ENCODE measurements around the gene ABCB8.
"Not testable (repeated sequence)": the region's sequence is repeated elsewhere in the genome, so short reads cannot be mapped to it uniquely, and the experiment has no call there.

The ABCB8 gene

DNA sequence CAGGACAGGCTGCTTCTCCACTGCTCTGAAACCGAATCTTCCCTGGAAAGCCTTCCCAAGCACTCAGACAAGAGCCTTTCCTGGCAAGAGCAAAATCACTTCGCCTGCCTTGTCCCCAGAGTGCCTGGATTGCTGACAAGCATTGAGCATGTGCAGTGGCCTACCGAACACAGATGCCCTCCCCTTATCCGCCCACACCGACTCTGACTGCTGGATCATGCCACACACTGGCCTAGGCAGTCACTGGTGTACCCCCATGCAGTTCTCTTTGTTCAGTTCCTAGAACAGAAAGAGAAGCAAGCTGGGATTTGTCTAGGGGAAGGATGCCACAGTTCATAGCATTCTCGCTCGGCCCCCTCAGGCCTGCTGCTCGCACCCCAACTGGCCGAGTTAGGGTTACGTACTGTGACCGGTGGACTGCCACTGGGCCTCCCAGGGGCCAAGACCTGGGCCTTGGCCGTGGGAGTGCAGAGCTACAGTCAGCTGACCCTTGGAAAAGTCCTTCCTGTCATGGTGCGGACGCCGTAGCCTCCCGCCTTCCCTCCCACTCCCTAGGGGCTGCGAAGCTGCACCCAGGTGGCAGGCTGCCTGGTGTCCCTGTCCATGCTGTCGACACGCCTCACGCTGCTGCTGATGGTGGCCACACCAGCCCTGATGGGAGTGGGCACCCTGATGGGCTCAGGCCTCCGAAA, 6.9 kb downstream of the ABCB8 start:
- DNase-seq (ENCODE audit: low read depth in 2 of 2), result no peak

DNA sequence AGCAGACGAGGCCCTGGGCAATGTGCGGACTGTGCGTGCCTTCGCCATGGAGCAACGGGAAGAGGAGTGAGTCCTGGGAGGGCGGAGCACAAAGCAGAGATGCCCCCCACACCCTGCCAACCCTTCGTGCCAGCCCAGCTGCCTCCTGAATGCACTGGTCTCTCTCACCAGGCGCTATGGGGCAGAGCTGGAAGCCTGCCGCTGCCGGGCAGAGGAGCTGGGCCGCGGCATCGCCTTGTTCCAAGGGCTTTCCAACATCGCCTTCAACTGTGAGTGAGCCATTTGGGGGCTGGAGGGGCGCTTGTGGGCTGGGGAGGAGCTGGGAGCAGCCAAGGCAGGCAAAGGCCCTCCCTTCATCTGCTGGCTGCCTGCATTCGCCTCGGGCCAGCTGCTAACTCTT, 7.7 kb downstream of the ABCB8 start:
- DNase-seq (ENCODE audit: low read depth in 2 of 2), result no peak

DNA sequence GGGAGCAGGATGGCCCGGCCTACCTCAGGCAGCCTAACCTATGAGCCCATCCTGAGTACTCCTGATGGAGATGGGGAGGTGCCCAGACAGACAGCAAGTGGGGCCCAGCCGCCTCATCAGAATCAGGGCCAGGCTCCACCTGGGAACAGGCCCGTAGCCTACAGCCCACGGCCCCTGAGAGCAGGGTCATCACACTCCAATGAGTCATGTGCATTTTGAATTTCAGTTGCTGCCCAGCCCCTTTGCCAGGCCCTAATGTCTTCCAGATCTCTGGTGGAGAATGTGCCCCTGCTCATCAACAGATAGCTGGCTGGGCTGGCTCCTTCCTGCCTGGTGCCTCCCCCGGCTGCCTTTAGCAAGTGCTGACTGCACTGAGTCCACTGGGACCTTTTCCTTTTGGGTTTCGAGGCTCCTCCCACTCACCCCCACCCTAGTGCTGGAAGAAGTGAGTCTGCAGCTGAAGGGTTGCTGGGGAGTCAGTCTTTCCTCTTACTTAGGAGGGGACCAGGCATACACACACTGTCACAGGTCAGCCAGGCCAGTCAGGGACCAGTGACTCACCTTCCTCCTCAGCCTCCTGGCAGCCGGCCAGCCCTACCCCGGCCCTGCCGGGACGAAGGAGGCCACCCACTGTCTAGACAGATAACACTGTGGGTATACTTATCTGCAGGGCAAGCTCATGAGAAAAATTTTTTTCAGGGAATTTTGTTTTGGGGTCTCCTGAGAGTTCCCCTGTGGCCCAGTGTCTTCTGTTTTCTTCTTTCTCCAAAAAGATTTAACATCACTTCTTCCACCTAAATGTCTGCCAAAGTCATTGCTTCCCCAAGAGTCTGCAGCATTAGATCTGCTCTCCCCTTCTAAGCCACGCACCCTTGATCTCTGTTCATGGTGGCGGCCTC, 10.9 kb downstream of the ABCB8 start:
- peak in 1 of 2 donors; percentile 25 for DNase-seq (ENCODE audit: low read depth in 2 of 2)

DNA sequence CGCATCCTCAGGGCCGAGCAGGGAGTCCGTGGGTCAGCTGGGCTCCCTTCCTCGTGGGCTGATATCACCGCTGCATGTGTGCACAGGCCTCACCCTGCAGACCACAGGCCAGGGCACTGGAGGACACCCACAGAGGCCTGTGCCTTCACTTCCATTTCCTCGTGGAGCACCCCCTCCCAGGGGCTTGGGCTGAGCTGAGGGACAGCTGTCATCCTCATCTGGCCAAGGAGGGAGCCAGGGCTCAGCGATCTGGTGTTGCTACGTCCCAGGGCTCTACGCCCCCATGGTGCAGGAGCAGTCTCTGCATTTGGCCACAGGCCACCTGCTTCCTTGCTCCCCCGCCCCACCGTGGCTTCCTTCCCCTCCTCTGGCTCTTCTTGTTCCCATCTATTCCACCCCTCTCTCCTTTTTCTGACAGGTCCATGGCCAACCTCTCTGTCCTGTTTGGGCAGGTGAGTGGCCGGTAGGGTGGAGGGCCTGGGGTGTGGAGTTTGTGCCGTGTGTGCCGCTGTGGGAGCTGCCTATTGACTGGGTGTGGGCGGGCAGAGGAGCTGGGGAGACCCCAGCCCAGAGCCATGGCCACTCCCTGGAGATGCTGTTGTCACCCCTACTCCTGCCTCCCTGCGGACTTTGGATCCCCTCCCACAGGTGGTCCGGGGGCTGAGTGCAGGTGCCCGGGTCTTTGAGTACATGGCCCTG, 11.7 kb downstream of the ABCB8 start:
- DNase-seq (ENCODE audit: low read depth in 2 of 2), result no peak

DNA sequence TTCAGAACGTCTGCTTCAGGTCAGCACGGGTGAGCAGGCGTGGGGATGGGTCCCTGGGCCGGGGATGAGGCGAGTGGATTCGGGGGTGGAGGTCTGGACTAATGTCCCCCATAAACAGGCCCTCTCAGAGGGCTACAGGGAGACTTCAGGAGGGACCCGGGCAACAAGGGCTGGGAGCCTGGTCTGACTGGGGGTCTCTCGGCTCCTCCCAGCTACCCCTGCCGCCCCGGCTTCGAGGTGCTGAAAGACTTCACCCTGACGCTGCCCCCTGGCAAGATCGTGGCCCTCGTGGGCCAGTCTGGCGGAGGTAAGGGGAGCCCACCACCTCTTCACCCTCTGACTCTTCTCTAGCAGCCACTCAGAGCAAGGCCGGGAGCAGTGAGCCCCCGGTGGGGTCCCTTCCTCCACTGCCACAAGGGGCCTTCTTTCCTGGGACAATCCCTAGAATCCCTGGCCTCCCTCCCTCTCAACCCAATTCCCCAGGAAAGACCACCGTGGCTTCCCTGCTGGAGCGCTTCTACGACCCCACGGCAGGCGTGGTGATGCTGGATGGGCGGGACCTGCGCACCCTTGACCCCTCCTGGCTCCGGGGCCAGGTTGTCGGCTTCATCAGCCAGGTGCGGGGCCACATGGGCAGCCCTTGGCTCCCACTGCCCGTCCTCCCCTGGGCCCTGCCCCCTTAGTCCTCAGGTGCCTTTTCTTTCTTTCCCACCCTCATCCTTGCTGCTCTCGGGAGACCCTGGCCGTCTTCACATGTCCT, 12.5 kb downstream of the ABCB8 start:
- no peak for DNase-seq (ENCODE audit: low read depth in 2 of 2)

DNA sequence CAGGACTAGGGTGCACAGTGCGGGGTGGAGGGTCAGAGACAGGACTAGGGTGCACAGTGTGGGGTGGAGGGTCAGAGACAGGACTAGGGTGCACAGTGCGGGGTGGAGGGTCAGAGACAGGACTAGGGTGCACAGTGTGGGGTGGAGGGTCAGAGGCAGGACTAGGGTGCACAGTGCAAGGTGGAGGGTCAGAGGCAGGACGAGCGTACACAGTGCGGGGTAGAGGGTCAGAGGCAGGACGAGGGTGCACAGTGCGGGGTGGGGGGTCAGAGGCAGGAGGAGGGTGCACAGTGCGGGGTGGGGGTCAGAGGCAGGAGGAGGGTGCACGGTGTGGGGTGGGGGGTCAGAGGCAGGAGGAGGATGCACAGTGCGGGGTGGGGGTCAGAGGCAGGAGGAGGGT, 15.2 kb downstream of the ABCB8 start:
- DNase-seq (ENCODE audit: low read depth in 2 of 2), result not testable (repeated sequence)

DNA sequence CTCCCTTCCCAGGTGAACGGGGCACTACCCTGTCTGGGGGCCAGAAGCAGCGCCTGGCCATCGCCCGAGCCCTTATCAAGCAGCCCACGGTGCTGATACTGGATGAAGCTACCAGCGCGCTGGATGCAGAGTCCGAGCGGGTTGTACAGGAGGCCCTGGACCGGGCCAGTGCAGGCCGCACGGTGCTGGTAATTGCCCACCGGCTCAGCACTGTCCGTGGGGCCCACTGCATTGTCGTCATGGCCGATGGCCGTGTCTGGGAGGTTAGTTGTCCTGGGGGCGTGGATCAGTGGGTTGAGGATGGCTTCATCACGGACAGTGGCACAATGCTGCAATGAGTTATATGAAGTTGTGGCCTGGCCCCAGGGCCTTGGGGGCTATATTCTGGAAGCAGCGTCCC, 15.7 kb downstream of the ABCB8 start:
- DNase-seq (ENCODE audit: low read depth in 2 of 2), result no peak

DNA sequence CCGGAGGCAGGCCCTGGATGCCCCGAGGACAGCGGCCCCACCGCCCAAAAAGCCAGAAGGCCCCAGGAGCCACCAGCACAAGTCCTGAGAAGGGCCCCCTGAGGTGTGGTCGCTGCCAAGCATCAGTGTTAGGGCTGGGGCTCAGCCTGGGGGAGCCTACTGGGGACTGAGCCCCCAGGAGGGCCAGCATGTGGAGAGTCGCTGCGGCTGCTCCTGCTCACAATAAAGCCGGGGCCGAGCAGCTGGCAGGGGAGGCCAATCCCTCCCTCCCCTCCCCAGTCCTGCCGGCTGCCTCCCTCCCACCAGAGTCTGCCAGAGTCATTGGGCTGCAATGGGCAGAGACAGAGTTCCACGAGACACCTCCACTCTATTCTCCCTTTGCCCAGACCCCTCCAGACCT, 17.0 kb downstream of the ABCB8 start:
- no peak for DNase-seq (ENCODE audit: low read depth in 2 of 2)

DNA sequence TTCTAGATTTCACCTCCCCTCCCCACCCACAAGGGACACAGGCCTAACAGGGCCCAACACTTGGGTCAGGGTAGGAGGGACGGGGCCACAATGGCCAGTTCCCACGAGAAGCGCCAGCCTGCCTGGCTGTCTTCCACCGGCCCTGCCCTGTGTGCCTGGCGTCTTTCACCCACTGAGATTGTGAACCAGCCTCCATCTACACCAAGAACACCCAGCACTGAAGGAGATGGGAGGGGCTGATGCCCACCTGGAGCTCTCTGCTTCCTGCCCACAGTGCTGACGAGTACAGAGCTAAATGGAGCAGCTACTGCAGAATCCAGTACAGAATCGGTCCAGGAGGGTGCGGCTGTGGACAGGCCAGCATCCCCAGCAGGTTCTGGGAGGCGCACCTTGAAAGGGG, 17.7 kb downstream of the ABCB8 start:
- no peak for DNase-seq (ENCODE audit: low read depth in 2 of 2)

DNA sequence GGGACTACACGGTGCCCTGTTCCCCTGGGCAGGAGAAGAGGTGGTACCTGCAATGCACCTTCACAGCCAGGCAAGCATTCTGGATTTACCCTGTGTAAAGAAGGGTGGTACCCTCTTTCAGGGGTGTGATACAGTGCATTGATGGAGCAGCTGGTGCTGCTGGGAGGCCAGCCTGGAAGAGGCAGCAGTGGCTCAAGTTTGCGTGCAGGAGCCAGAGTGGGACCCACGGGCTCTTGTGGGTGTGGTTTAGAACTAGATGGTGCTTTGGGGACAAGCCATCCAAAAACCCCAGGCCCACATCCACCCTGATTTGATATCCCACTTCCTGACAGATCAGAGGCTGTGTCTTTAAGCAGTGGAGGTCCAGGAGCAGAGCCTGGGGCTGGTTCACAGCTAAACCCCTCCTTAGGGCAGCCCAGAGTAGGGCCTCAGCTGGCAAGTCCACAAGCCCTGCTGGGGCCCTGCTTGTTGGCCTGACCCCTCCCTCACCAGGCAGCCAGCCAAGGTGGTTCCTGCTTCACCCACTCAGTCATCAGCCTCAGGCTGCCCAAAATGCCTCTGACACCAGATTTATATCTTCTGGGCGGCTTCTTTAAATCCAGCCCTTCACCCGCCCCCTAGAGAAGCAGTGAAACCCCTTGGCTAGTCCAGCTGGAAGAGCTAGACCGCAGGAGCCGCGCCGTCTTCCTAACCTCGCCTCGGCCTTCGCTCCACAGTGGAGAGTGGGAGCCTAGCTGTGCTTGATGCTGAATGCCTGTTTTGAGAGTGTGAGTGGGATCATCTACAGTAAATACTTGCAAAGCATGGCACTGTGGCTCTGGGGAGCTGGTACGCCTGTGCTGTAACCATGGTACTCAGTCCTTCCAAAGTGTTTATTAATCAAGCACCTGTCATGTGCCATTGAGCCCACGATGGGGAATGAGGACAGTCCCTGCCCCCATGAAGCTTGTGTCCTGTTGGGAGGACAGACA, 18.6 kb downstream of the ABCB8 start:
- no peak for DNase-seq (ENCODE audit: low read depth in 2 of 2)

DNA sequence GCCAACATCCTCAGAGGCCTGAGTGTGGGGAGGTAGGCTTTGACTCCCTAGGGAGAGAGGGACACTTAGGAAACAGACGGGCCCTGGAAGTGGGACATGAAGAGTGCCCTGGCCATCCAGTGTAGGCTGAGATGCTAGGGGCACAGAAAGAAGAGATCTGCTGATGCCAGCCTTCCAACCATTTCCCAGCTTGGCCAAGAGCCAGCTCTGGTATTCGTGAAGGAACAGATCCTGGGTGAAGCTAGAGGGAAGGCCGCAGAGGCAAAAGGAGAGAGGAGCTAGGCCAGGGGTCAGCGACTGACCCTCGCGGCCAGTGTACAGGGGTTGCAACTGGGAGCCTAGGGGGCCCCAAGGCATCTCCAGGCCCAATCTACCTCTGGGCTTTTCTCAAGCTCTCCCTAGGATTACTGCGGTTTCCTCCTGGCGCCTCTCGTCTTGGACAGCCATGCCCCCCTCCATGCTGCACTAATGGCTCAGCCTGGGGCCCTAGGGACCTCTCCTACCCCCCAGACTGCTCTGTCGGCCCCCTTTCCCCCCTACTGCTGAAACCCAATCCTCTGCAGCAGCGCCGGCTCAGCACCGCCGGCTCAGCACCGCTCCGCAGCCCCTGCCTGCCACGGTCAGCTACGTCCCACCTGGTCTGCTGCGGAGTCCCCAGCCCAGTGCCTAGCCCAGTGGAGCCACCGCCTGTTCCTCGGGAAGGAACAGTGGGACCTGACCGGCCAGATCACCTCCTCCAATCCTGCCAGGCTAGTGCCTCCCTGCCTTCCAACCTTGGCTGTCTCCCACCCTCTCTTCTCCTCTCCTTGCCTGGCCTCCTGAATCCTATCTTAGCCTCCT, 19.9 kb downstream of the ABCB8 start, which contains the start of gene ASIC3:
Gene ASIC3, plus strand, starts transcription at position 556 of the 840 bp plus-strand sequence. CDS start 355 bp downstream, outside the sequence.
- no peak for DNase-seq (ENCODE audit: low read depth in 2 of 2)

DNA sequence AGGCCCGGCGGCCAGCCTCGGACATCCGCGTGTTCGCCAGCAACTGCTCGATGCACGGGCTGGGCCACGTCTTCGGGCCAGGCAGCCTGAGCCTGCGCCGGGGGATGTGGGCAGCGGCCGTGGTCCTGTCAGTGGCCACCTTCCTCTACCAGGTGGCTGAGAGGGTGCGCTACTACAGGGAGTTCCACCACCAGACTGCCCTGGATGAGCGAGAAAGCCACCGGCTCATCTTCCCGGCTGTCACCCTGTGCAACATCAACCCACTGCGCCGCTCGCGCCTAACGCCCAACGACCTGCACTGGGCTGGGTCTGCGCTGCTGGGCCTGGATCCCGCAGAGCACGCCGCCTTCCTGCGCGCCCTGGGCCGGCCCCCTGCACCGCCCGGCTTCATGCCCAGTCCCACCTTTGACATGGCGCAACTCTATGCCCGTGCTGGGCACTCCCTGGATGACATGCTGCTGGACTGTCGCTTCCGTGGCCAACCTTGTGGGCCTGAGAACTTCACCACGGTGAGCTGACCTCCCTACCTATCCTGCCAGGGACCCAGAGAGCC, 20.7 kb downstream of the ABCB8 start:
- no peak for DNase-seq (ENCODE audit: low read depth in 2 of 2)

DNA sequence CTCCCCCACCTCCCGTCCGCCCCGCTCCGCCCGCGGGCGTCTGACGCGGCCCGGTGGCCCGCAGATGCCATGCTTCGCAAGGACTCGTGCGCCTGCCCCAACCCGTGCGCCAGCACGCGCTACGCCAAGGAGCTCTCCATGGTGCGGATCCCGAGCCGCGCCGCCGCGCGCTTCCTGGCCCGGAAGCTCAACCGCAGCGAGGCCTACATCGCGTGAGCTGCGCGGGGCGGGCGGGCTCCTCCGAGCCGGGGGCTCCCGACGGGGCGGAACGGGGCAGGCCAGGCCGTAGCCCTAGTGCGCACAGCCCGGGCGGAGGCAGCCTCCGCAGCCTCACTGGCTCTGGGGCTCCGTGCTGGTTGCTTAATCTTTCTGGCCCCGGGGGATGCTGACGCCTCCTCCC, 22.9 kb downstream of the ABCB8 start:
- no peak for DNase-seq (ENCODE audit: low read depth in 2 of 2)

DNA sequence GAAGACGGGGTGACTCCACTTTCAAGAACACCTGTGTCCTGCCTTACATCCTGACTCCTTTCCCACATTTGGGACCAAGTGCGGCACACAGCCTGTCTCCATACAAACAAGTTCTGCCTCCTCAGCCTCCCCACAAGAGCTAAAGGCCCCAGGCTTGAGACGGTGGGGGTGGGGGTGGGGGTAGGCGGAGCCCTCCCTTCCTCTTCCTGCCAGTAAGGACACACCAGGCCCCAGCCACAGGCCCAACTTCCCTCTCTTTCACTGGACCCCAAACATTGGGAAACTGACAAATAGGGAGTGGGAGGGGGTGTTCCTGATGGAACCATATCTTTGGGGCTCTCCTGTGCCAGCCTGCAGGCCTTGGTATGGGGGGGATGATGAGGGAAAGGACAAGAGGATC, 24.8 kb downstream of the ABCB8 start:
- DNase-seq (ENCODE audit: low read depth in 2 of 2), result no peak

DNA sequence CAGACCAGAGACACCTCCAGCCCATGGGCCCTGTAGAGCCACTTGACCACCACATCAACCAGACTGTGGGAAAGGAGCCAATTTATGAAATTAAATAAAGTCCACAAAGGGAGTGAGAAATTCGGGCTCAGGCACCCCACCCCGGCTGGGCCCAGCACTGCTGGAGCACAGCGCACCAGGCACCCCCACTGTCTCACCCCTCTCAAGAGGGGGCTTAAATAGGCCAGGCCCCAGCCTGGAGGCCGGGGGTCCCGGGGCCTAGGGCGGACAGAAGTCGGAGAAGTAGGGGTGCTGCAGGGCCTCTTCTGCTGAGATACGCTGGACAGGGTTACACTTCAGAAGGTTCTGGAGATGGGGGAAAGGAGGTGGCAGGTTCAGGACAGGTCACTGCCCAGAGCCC, 25.5 kb downstream of the ABCB8 start:
- DNase-seq (ENCODE audit: low read depth in 2 of 2), result no peak

DNA sequence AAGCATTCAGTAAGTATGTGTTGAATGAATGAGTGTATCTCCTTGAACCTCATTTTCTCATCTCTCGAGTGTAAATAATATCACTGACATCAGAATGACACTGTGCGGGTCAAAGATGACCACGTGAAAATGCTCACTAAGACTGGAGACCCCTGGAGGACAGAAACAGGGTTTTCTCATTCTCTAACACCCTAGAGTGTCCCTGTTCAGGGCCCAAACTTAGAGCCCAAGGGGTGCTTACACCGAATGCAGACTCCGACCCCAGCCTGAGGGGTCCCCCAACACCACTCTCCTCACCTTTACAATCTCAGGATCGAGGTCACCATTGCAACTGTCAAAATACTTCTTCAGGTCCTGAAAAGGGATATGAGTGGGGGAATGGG, 28.0 kb downstream of the ABCB8 start:
- DNase-seq (ENCODE audit: low read depth in 2 of 2), result no peak

DNA sequence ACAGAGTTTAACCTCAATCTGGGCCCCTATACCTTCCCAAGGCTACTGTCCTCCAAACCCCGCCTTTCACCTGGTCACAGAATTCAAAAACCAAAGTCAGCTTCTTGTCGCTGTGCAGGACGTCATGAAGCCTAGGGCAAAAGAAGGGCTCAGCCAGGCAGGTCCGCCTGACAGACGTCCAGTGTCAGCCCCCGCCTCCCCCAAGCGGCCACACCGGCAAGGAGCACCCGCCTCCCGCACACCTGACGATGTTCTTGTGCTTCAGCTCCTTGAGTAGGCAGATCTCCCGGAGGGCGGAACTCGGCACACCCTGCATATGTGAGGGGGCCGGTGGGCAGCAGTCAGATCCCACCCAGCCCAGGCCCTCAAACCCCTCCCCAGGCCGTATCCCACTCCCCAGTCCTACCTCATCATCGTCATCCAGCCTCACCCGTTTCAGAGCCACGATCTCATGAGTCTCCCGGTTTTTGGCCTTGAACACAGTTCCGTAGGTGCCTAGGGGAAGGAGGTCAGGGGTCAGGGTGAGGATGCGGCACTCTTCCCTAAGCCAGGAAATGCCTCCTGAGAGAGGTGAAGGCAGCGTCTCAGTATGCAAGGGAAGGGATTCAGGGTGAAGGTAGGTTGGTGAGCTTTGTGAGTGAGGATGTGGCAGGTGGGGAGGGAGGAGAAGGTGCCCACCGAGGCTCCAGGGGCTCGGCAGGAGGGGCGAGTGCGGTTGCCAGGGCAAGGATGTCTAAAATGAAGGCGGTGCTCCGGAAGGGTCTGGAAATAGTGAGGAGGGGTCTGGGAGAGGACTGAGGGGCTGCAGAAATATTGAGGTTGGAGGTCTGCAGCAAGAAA, 28.6 kb downstream of the ABCB8 start:
- no peak for DNase-seq (ENCODE audit: low read depth in 2 of 2)

DNA sequence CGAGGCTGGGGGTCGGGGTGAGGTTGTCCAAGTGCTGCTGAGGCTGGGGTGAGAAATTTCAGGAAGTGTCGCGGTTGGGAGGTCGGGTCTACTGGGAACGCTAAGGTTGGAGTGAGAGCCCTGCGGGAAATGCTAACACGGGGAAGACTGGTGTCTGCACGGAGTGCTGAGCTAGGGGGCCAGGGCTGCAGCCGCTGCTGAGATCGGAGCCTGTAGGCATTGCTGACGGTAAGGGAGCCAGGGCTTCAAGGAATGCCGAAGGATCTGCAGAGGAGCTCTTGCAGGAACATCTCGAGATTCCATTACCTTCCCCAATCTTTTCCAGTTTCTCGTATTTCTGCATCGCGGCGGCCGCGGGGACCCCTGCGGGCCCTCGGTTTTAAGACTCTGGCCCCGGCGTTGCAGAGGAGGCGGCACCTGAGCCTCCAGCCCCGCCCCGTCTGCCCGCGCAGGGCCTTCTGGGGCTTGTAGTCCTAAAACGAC, 29.3 kb downstream of the ABCB8 start, which contains the start of gene CDK5:
Gene CDK5, minus strand, starts transcription at position 392 of the 483 bp plus-strand sequence. Its CDS starts 49 bp downstream, at position 343.
- no peak for DNase-seq (ENCODE audit: low read depth in 2 of 2)

All from stimulated activated CD8-positive, alpha-beta memory T cell treated with anti-CD3 and anti-CD28 coated beads, Interleukin-2, amount 100 ng/mL, for 1 hour (primary cell).